Measurements from ENCODE around the gene ARL5C.
"Not testable (repeated sequence)": the region's sequence is repeated elsewhere in the genome, so short reads cannot be mapped to it uniquely, and the experiment has no call there.

Gene ARL5C

GRCh38 chr17:39130205-39130604 is 35.8 kb downstream of the ARL5C start:
- TF ChIP-seq ZC3H10 (CRISPR knock-in tag; IDR thresholded peaks at IDR 0.05): no peak
- no peak for TF ChIP-seq RARB (CRISPR knock-in tag; IDR thresholded peaks at IDR 0.05)
- TF ChIP-seq CSRNP3 (CRISPR knock-in tag; IDR thresholded peaks at IDR 0.05): no peak
- TF ChIP-seq TOX (CRISPR knock-in tag; IDR thresholded peaks at IDR 0.05; ENCODE audit: borderline replicate concordance): no peak
- no peak for ATAC-seq

GRCh38 chr17:39129544-39129943 is 36.4 kb downstream of the ARL5C start:
- not testable (repeated sequence) for ATAC-seq

- TF ChIP-seq OSR1 (CRISPR knock-in tag; IDR thresholded peaks at IDR 0.05): no peak
- ATAC-seq: no peak
Measured at GRCh38 chr17:39126436-39126835, 39.5 kb downstream of the ARL5C start.

- TF ChIP-seq CREB5 (CRISPR knock-in tag; IDR thresholded peaks at IDR 0.05; ENCODE audit: low read depth) (no peak), TSHZ2 (CRISPR knock-in tag; IDR thresholded peaks at IDR 0.05) (no peak), ISL1 (CRISPR knock-in tag; IDR thresholded peaks at IDR 0.05) (no peak), GLIS3 (CRISPR knock-in tag; IDR thresholded peaks at IDR 0.05) (no peak), CSDC2 (CRISPR knock-in tag; IDR thresholded peaks at IDR 0.05) (no peak), PPARA (CRISPR knock-in tag; IDR thresholded peaks at IDR 0.05; ENCODE audit: borderline replicate concordance) (no peak), BACH2 (CRISPR knock-in tag; IDR thresholded peaks at IDR 0.05; ENCODE audit: borderline replicate concordance) (no peak), ZFP30 (CRISPR knock-in tag; IDR thresholded peaks at IDR 0.05) (no peak), OSR1 (CRISPR knock-in tag; IDR thresholded peaks at IDR 0.05) (no peak), ZFP3 (CRISPR knock-in tag; IDR thresholded peaks at IDR 0.05) (no peak), PATZ1 (CRISPR knock-in tag; IDR thresholded peaks at IDR 0.05; ENCODE audit: borderline replicate concordance) (no peak), ESRRG (CRISPR knock-in tag; IDR thresholded peaks at IDR 0.05) (no peak)
- ATAC-seq: no peak
Measured at GRCh38 chr17:39125143-39125875, 40.7 kb downstream of the ARL5C start.

- no peak for TF ChIP-seq CSDC2 (CRISPR knock-in tag; IDR thresholded peaks at IDR 0.05)
- ATAC-seq: no peak
Measured at GRCh38 chr17:39123627-39124026, 42.3 kb downstream of the ARL5C start.

GRCh38 chr17:39122991-39123390 is 43.0 kb downstream of the ARL5C start:
- no peak for ATAC-seq
- TF ChIP-seq TCF4 (CRISPR knock-in tag; IDR thresholded peaks at IDR 0.05; ENCODE audit: borderline replicate concordance): no peak
- TF ChIP-seq BACH2 (CRISPR knock-in tag; IDR thresholded peaks at IDR 0.05; ENCODE audit: borderline replicate concordance): no peak
- TF ChIP-seq ZFP30 (CRISPR knock-in tag; IDR thresholded peaks at IDR 0.05): no peak
- TF ChIP-seq POU6F1 (CRISPR knock-in tag; IDR thresholded peaks at IDR 0.05; ENCODE audit: borderline replicate concordance, low read depth): no peak
- TF ChIP-seq TOX (CRISPR knock-in tag; IDR thresholded peaks at IDR 0.05; ENCODE audit: borderline replicate concordance): no peak
- TF ChIP-seq PATZ1 (CRISPR knock-in tag; IDR thresholded peaks at IDR 0.05; ENCODE audit: borderline replicate concordance): no peak
- TF ChIP-seq ZNF565 (CRISPR knock-in tag; conservative IDR thresholded peaks at IDR 0.05; ENCODE audit: low read depth): no peak
- no peak for TF ChIP-seq CSDC2 (CRISPR knock-in tag; IDR thresholded peaks at IDR 0.05)

GRCh38 chr17:39121919-39122318 is 44.0 kb downstream of the ARL5C start:
- ATAC-seq: not testable (repeated sequence)
